Neuronal stem cell (in vitro differentiated cells): ENCODE measurements around the gene CYP46A1.
A peak's percentile ranks its signal among the peaks of the same experiment; 100 is the strongest.

Experiments used
- DNase-seq: peaks from one replicate; pipeline ENCODE4 v3.0.0-alpha.2; 2013; ENCODE audit warnings: low spot score
- H2AFZ ChIP-seq: one replicate; pipeline ENCODE4 v1.6.1; 2013; ENCODE audit warnings: mild to moderate bottlenecking, low read length, inconsistent platforms
- H2AK5ac ChIP-seq: 2 replicates; pipeline ENCODE4 v1.6.1; 2013; ENCODE audit warnings: low read depth, mild to moderate bottlenecking, inconsistent platforms, low read length, moderate library complexity, mixed read lengths
- H2BK120ac ChIP-seq: 2 replicates; pipeline ENCODE4 v1.6.1; 2013; ENCODE audit warnings: low read depth, mild to moderate bottlenecking, inconsistent platforms, low read length, moderate library complexity, mixed read lengths
- H2BK12ac ChIP-seq: one replicate; pipeline ENCODE4 v1.6.1; 2013; ENCODE audit warnings: low read length, inconsistent platforms
- H2BK15ac ChIP-seq: 2 replicates; pipeline ENCODE4 v1.6.1; 2013; ENCODE audit warnings: mild to moderate bottlenecking, low read length, inconsistent platforms, mixed read lengths
- H2BK5ac ChIP-seq: one replicate; pipeline ENCODE4 v1.6.1; 2013; ENCODE audit warnings: inconsistent platforms, mild to moderate bottlenecking, low read length, moderate library complexity
- H3K14ac ChIP-seq: one replicate; pipeline ENCODE4 v1.6.1; 2013; ENCODE audit warnings: low read length, inconsistent platforms
- H3K18ac ChIP-seq: 2 replicates; pipeline ENCODE4 v1.6.1; 2013; ENCODE audit warnings: low read length, inconsistent platforms
- H3K23ac ChIP-seq: 2 replicates; pipeline ENCODE4 v1.6.1; 2013; ENCODE audit warnings: low read depth, mild to moderate bottlenecking, mixed read lengths, low read length, inconsistent platforms; ENCODE audit not compliant: poor library complexity
- H3K27ac ChIP-seq: replicated peaks from 3 replicates; pipeline ENCODE4 v1.5.1; 2013; ENCODE audit warnings: low read length, inconsistent platforms
- H3K27me3 ChIP-seq, 3 experiments: 2 replicates each; pipeline ENCODE4 v1.6.1; 2013; ENCODE audit warnings: low read length in 3 of 3, mild to moderate bottlenecking in 2 of 3, inconsistent platforms in 1 of 3, low read depth in 1 of 3, mixed read lengths in 1 of 3, moderate library complexity in 1 of 3; ENCODE audit not compliant: control insufficient read depth in 3 of 3, insufficient read depth in 3 of 3
- H3K36me3 ChIP-seq, 2 donors: replicated peaks in 1 of 2; 2 replicates each; pipeline ENCODE4 v1.6.1; 2013; ENCODE audit warnings: low read length in 2 of 2; ENCODE audit not compliant: control insufficient read depth in 2 of 2, insufficient read depth in 2 of 2
- H3K4ac ChIP-seq: 2 replicates; pipeline ENCODE4 v1.6.1; 2013; ENCODE audit warnings: inconsistent platforms, mild to moderate bottlenecking, low read length, moderate library complexity
- H3K4me1 ChIP-seq, 2 donors: 1 replicate in 1 of 2; 2 replicates in 1 of 2; pipeline ENCODE4 v1.6.1; 2013; ENCODE audit warnings: low read length in 2 of 2, low read depth in 1 of 2; ENCODE audit not compliant: control insufficient read depth in 2 of 2, insufficient read depth in 1 of 2
- H3K4me2 ChIP-seq: one replicate; pipeline ENCODE4 v1.6.1; 2013; ENCODE audit warnings: mild to moderate bottlenecking, low read length, inconsistent platforms; ENCODE audit not compliant: insufficient read depth, poor library complexity, severe bottlenecking
- H3K4me3 ChIP-seq, 2 donors: 2 replicates each; pipeline ENCODE4 v1.5.1; 2013; ENCODE audit warnings: low read length in 2 of 2, mild to moderate bottlenecking in 2 of 2, inconsistent platforms in 1 of 2, moderate library complexity in 1 of 2
- H3K79me1 ChIP-seq: one replicate; pipeline ENCODE4 v1.6.1; 2013; ENCODE audit warnings: low read depth, mild to moderate bottlenecking, inconsistent platforms, low read length, moderate library complexity
- H3K9ac ChIP-seq: one replicate; pipeline ENCODE4 v1.6.1; 2013; ENCODE audit warnings: mild to moderate bottlenecking, low read depth, low read length, inconsistent platforms; ENCODE audit not compliant: poor library complexity
- H3K9me3 ChIP-seq, 2 donors: replicated peaks in 1 of 2; 2 replicates each; pipeline versions ENCODE3 to v1.6.1; 2013; ENCODE audit warnings: low read length in 2 of 2, mild to moderate bottlenecking in 2 of 2, inconsistent platforms in 1 of 2, low read depth in 1 of 2, mixed read lengths in 1 of 2, moderate library complexity in 1 of 2; ENCODE audit not compliant: control insufficient read depth in 2 of 2, insufficient read depth in 1 of 2
- H4K8ac ChIP-seq: one replicate; pipeline ENCODE4 v1.6.1; 2013; ENCODE audit warnings: low read depth, mild to moderate bottlenecking, inconsistent platforms, low read length, moderate library complexity
- H4K91ac ChIP-seq: one replicate; pipeline ENCODE4 v1.6.1; 2013; ENCODE audit warnings: low read length, low read depth, mild to moderate bottlenecking, inconsistent platforms; ENCODE audit not compliant: poor library complexity
- WGBS, 2 donors: extraction: QIAGEN DNeasy Blood & Tissue Kit; methylation state at CpG; one replicate each; pipeline ENCODE4 v1.1.7; 2013; ENCODE audit warnings: missing lambda C conversion rate in 2 of 2, mixed read lengths in 1 of 2; ENCODE audit not compliant: insufficient read length in 2 of 2, insufficient replicate concordance in 1 of 2; ENCODE audit errors: extremely low coverage in 2 of 2; 5-methylcytosine and 5-hydroxymethylcytosine counted together

The CYP46A1 gene

GRCh38 chr14:99764222-99764706, 80.2 kb downstream of the CYP46A1 start:
- peaks cover 5 to 16% of the 10 kb centered on the region in 2 donors for H3K4me1 ChIP-seq
- H3K79me1 ChIP-seq: no peaks in the 10 kb centered on the region
- no peak overlapping the region for H2AFZ ChIP-seq
- WGBS, 2 donors: no CpG with 5 or more reads among the region's 11 CpGs
- no peak overlapping the region for H3K4ac ChIP-seq
- no peak overlapping the region for H2BK12ac ChIP-seq
- H3K18ac ChIP-seq: peak overlapping the region; percentile 40
- DNase-seq: no peak
- no peak overlapping the region for H3K9ac ChIP-seq
- no peak overlapping the region for H2BK120ac ChIP-seq
- H2AK5ac ChIP-seq: no peak overlapping the region
- H3K4me2 ChIP-seq: no peak overlapping the region
- peaks cover 0 to 13% (median 0%) of the 10 kb centered on the region in 3 experiments for H3K27me3 ChIP-seq
- H3K4me3 ChIP-seq: no peak overlapping the region
- peak overlapping the region; percentile 42 for H3K14ac ChIP-seq
- no peak overlapping the region for H2BK5ac ChIP-seq
- H3K27ac ChIP-seq: no peak overlapping the region
- H3K36me3 ChIP-seq: no peaks in the 10 kb centered on the region
- H4K91ac ChIP-seq: no peak overlapping the region
- peak overlapping the region; percentile 43 for H2BK15ac ChIP-seq
- peaks cover 0 to 3% of the 10 kb centered on the region in 2 donors for H3K9me3 ChIP-seq
- no peak overlapping the region for H3K23ac ChIP-seq
- no peak overlapping the region for H4K8ac ChIP-seq

GRCh38 chr14:99768381-99768780, 84.3 kb downstream of the CYP46A1 start:
- Histone ChIP-seq H2BK15ac (no peak overlapping the region), H2BK12ac (no peak overlapping the region), H2AK5ac (peak overlapping the region; percentile 71), H3K4me3 (no peak overlapping the region), H3K27me3 (peaks cover 0 to 17% (median 0%) of the 10 kb centered on the region in 3 experiments), H2AFZ (peak overlapping the region; percentile 23), H2BK5ac (no peak overlapping the region), H3K9ac (no peak overlapping the region), H4K91ac (no peak overlapping the region), H3K36me3 (no peaks in the 10 kb centered on the region), H4K8ac (no peak overlapping the region), H3K4ac (no peak overlapping the region), H3K9me3 (peaks cover 3 to 4% of the 10 kb centered on the region in 2 donors), H3K18ac (peak overlapping the region; percentile 38), H3K27ac (no peak overlapping the region), H3K23ac (no peak overlapping the region), H3K14ac (no peak overlapping the region), H2BK120ac (no peak overlapping the region), H3K4me2 (no peak overlapping the region), H3K79me1 (no peaks in the 10 kb centered on the region), H3K4me1 (peaks cover 14 to 16% of the 10 kb centered on the region in 2 donors)
- no CpG with 5 or more reads among the region's 6 CpGs for whole genome bisulfite sequencing, 2 donors
- no peak for DNase-seq

DNA sequence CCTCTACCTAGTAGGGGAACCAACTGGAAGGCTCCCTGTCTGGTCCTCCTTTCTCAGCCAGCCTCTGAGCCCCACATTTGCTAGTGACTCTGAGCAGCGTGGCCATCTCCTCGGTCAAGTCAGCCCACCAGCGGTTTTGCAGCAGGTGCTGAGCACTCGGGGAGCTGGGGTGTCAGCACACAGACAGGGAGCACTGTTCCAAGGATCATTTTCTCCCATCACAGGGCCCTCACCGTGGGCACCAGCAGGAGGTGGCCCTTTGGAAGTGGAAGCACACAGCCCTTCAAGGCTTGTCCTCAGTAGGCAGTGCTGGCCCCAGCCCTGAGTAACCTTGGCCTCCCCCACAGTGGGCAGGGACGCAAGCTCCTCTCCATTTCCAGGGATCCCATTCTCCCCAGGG, 85.0 kb downstream of the CYP46A1 start:
- H4K8ac ChIP-seq: no peak overlapping the region
- DNase-seq: no peak
- H2AFZ ChIP-seq: no peak overlapping the region
- H3K79me1 ChIP-seq: no peaks in the 10 kb centered on the region
- H2BK120ac ChIP-seq: no peak overlapping the region
- WGBS, 2 donors: no CpG with 5 or more reads among the region's 6 CpGs
- peaks cover 0 to 21% (median 0%) of the 10 kb centered on the region in 3 experiments for H3K27me3 ChIP-seq
- H2BK5ac ChIP-seq: no peak overlapping the region
- peaks cover 21 to 23% of the 10 kb centered on the region in 2 donors for H3K4me1 ChIP-seq
- no peak overlapping the region for H3K27ac ChIP-seq
- H3K9me3 ChIP-seq: peaks cover 3 to 4% of the 10 kb centered on the region in 2 donors
- H3K23ac ChIP-seq: no peak overlapping the region
- H3K18ac ChIP-seq: no peak overlapping the region
- no peak overlapping the region for H2BK12ac ChIP-seq
- no peak overlapping the region for H3K4ac ChIP-seq
- H3K14ac ChIP-seq: no peak overlapping the region
- no peak overlapping the region for H4K91ac ChIP-seq
- H3K9ac ChIP-seq: no peak overlapping the region
- H3K36me3 ChIP-seq: no peaks in the 10 kb centered on the region
- H3K4me3 ChIP-seq: no peak overlapping the region
- H2AK5ac ChIP-seq: peak overlapping the region; percentile 53
- H3K4me2 ChIP-seq: no peak overlapping the region
- peak overlapping the region; percentile 84 for H2BK15ac ChIP-seq

DNA sequence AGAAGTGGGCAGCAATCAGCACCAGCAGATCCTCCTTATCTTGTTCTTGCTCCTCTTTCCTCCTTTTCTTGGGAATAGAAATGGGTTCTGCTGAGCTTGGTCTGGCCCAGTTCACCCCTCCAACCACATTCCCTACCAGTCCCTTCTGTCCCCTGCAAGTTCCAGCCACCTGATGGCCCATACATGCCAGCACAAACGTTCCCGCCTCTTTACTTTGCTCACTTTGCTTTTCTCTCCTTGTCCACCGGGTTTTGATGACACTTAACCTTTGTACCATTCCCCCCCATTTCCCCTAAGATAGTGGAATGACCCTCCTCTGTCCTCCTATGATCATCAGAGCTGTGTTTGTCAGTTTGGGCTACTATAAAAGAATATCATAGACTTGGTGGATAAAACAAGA, 85.7 kb downstream of the CYP46A1 start:
- DNase-seq: no peak
- Histone ChIP-seq H3K36me3 (no peaks in the 10 kb centered on the region), H3K18ac (no peak overlapping the region), H3K4me1 (peaks cover 26 to 28% of the 10 kb centered on the region in 2 donors), H3K9ac (no peak overlapping the region), H3K14ac (no peak overlapping the region), H2BK12ac (no peak overlapping the region), H3K27me3 (peaks cover 0 to 27% (median 0%) of the 10 kb centered on the region in 3 experiments), H3K27ac (no peak overlapping the region), H2BK120ac (no peak overlapping the region), H3K4me2 (no peak overlapping the region), H4K91ac (no peak overlapping the region), H2AFZ (no peak overlapping the region), H2BK15ac (no peak overlapping the region), H2BK5ac (no peak overlapping the region), H4K8ac (no peak overlapping the region), H2AK5ac (no peak overlapping the region), H3K23ac (no peak overlapping the region), H3K4me3 (no peak overlapping the region), H3K79me1 (no peaks in the 10 kb centered on the region), H3K4ac (no peak overlapping the region), H3K9me3 (peaks cover 3 to 4% of the 10 kb centered on the region in 2 donors)
- WGBS, 2 donors: no CpG with 5 or more reads among the region's 3 CpGs
